HepG2 (cell line): Measurements from ENCODE around the gene ETF1. TPM values are rescaled to one million over a fixed set of nuclear protein-coding genes. Genes with fewer than 3 reads are reported as not detected.

Source experiments
- HDAC6 ChIP-seq: fragments of 200-600 bp; sonication (generic); IDR thresholded peaks from 2 replicates; pipeline ENCODE4 v1.7.0; 2017; ENCODE audit warnings: mild to moderate bottlenecking, antibody characterized with exemption, low read length, low read depth
- HOXA9 ChIP-seq: sonication (generic); formaldehyde crosslinking; IDR thresholded peaks from 2 replicates; pipeline ENCODE4 v1.8.1; 2022; ENCODE audit warnings: missing genetic modification reagents, mild to moderate bottlenecking, moderate library complexity, borderline replicate concordance
- KDM1A ChIP-seq: IDR thresholded peaks from 2 replicates; pipeline ENCODE4 v1.6.1; 2016; ENCODE audit warnings: missing compliant biosample characterization
- NCOA1 ChIP-seq: sonication (generic); formaldehyde crosslinking; IDR thresholded peaks from 2 replicates; pipeline ENCODE4 v1.9.0; 2021; ENCODE audit warnings: missing genetic modification reagents
- NFAT5 ChIP-seq: sonication (generic); formaldehyde crosslinking; IDR thresholded peaks from 2 replicates; pipeline ENCODE4 v1.4.0; 2020; ENCODE audit warnings: missing genetic modification reagents
- RELA ChIP-seq: sonication (generic); formaldehyde crosslinking; IDR thresholded peaks from 2 replicates; pipeline ENCODE4 v1.4.0; 2020; ENCODE audit warnings: missing genetic modification reagents
- SMARCC2 ChIP-seq: fragments of 450-650 bp; IDR thresholded peaks from 2 replicates; pipeline ENCODE4 v1.6.1; 2017; ENCODE audit warnings: antibody characterized with exemption, mild to moderate bottlenecking
- UBTF ChIP-seq: sonication (generic); formaldehyde crosslinking; IDR thresholded peaks from 2 replicates; pipeline ENCODE4 v1.4.0; 2020; ENCODE audit warnings: mild to moderate bottlenecking, missing genetic modification reagents
- XBP1 ChIP-seq: sonication (generic); formaldehyde crosslinking; IDR thresholded peaks from 2 replicates; pipeline ENCODE4 v1.5.0; 2020; ENCODE audit warnings: missing genetic modification reagents
- ZBTB14 ChIP-seq: sonication (generic); formaldehyde crosslinking; IDR thresholded peaks from 2 replicates; pipeline ENCODE4 v1.4.0; 2020; ENCODE audit warnings: missing genetic modification reagents
- ZNF280B ChIP-seq: sonication (generic); formaldehyde crosslinking; IDR thresholded peaks from 2 replicates; pipeline ENCODE4 v1.5.0; 2020; ENCODE audit warnings: missing genetic modification reagents, mild to moderate bottlenecking, borderline replicate concordance
- ZNF30 ChIP-seq: sonication (generic); formaldehyde crosslinking; IDR thresholded peaks from 2 replicates; pipeline ENCODE4 v1.5.0; 2020; ENCODE audit warnings: mild to moderate bottlenecking, missing genetic modification reagents
- ZNF704 ChIP-seq: sonication (generic); formaldehyde crosslinking; IDR thresholded peaks from 2 replicates; pipeline ENCODE4 v1.8.1; 2023; ENCODE audit warnings: mild to moderate bottlenecking, inconsistent platforms, moderate library complexity, missing genetic modification reagents, borderline replicate concordance
- ZSCAN29 ChIP-seq: sonication (generic); formaldehyde crosslinking; conservative IDR thresholded peaks from 2 replicates; pipeline ENCODE4 v1.4.0; 2020; ENCODE audit warnings: mild to moderate bottlenecking, missing genetic modification reagents
- ZSCAN5A ChIP-seq: sonication (generic); formaldehyde crosslinking; IDR thresholded peaks from 2 replicates; pipeline ENCODE4 v1.8.0; 2022; ENCODE audit warnings: mild to moderate bottlenecking, missing genetic modification reagents, borderline replicate concordance
- polyA plus RNA-seq, 8 experiments: library from polyadenylated mRNA; depleted of rRNA in 3 of 8; stranded (reverse) in 7 of 8; unstranded in 1 of 8; fragments of >200 nt; fragmentation: Illumina TruSeq in 4 of 8; extraction: Trizol in 4 of 8; gene quantifications; 2 replicates each; pipeline versions ENCODE4 v1.2.1 to v1.2.3, GENCODE V29; 2011 to 2016; ENCODE audit warnings: low read depth in 4 of 8, missing spikeins in 1 of 8, mixed read lengths in 1 of 8; ENCODE audit not compliant: insufficient read depth in 1 of 8
- total RNA-seq, 5 experiments: library from RNA; depleted of rRNA; stranded (reverse); fragments of >200 nt; fragmentation: Illumina TruSeq; extraction: Trizol; gene quantifications; 2 replicates each; pipeline ENCODE4 v1.2.3, GENCODE V29; 2016; ENCODE audit warnings: low read depth in 1 of 5

Gene ETF1
- total and polyA plus RNA-seq, 2 of the 13 experiments (the other 11 are each of a cell fraction or from before 2014, with no cell fraction given): 52.1 to 184 TPM

GRCh38 chr5:138459311-138459933, 83.6 kb downstream of the ETF1 start (continued):
- no peak for TF ChIP-seq ZSCAN5A (CRISPR knock-in tag)
- no peak for TF ChIP-seq SMARCC2
- TF ChIP-seq ZNF30 (CRISPR knock-in tag): 0 out of 2 replicates have a peak, but pooled peaks have one; percentile 0
- TF ChIP-seq NFAT5: 0 out of 2 replicates have a peak, but pooled peaks have one; percentile 55
- no peak for TF ChIP-seq RELA (CRISPR knock-in tag)
- no peak for TF ChIP-seq NCOA1 (CRISPR knock-in tag)
- TF ChIP-seq XBP1 (CRISPR knock-in tag): peak; percentile 86; the same call in 1 of the 2 replicates
- TF ChIP-seq UBTF (CRISPR knock-in tag): no peak; the same call in 1 of the 2 replicates
- no peak for TF ChIP-seq ZNF704
- no peak for TF ChIP-seq HOXA9 (CRISPR knock-in tag)
- no peak for TF ChIP-seq KDM1A
- TF ChIP-seq ZNF280B (CRISPR knock-in tag): peak; percentile 36; the same call in 1 of the 2 replicates
- no peak for TF ChIP-seq ZSCAN29 (CRISPR knock-in tag)
- TF ChIP-seq ZBTB14 (CRISPR knock-in tag): no peak
- no peak for TF ChIP-seq HDAC6
